ENCODE results near the gene FSIP2. TPM values are rescaled to one million over a fixed set of nuclear protein-coding genes. Genes with fewer than 3 reads are reported as not detected.

The FSIP2 gene
- total and polyA plus RNA-seq, 2 of the 8 experiments (the other 6 are each of a cell fraction or from before 2014, with no cell fraction given) = 0.47 to 1.4 TPM

DNA sequence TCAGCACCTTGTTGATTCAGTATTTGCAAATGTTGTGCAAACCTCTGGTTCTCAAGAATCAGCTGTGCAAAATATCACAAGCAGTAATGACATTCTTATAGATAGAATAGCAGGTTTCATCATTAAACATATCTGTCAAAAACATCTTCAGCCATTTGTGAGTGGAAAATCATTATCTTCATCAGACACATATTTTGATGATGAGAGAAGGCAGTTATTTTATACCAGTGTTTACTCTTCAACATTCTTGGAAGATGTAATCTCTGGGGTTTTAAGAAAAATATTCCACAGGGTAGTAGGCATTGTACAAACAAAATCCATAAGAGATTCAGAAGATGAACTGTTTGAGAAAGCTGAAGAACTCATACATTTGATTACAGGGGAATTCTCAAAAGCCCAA is 64.3 kb downstream of the FSIP2 start (continued):
- TF ChIP-seq, protein P1, sequence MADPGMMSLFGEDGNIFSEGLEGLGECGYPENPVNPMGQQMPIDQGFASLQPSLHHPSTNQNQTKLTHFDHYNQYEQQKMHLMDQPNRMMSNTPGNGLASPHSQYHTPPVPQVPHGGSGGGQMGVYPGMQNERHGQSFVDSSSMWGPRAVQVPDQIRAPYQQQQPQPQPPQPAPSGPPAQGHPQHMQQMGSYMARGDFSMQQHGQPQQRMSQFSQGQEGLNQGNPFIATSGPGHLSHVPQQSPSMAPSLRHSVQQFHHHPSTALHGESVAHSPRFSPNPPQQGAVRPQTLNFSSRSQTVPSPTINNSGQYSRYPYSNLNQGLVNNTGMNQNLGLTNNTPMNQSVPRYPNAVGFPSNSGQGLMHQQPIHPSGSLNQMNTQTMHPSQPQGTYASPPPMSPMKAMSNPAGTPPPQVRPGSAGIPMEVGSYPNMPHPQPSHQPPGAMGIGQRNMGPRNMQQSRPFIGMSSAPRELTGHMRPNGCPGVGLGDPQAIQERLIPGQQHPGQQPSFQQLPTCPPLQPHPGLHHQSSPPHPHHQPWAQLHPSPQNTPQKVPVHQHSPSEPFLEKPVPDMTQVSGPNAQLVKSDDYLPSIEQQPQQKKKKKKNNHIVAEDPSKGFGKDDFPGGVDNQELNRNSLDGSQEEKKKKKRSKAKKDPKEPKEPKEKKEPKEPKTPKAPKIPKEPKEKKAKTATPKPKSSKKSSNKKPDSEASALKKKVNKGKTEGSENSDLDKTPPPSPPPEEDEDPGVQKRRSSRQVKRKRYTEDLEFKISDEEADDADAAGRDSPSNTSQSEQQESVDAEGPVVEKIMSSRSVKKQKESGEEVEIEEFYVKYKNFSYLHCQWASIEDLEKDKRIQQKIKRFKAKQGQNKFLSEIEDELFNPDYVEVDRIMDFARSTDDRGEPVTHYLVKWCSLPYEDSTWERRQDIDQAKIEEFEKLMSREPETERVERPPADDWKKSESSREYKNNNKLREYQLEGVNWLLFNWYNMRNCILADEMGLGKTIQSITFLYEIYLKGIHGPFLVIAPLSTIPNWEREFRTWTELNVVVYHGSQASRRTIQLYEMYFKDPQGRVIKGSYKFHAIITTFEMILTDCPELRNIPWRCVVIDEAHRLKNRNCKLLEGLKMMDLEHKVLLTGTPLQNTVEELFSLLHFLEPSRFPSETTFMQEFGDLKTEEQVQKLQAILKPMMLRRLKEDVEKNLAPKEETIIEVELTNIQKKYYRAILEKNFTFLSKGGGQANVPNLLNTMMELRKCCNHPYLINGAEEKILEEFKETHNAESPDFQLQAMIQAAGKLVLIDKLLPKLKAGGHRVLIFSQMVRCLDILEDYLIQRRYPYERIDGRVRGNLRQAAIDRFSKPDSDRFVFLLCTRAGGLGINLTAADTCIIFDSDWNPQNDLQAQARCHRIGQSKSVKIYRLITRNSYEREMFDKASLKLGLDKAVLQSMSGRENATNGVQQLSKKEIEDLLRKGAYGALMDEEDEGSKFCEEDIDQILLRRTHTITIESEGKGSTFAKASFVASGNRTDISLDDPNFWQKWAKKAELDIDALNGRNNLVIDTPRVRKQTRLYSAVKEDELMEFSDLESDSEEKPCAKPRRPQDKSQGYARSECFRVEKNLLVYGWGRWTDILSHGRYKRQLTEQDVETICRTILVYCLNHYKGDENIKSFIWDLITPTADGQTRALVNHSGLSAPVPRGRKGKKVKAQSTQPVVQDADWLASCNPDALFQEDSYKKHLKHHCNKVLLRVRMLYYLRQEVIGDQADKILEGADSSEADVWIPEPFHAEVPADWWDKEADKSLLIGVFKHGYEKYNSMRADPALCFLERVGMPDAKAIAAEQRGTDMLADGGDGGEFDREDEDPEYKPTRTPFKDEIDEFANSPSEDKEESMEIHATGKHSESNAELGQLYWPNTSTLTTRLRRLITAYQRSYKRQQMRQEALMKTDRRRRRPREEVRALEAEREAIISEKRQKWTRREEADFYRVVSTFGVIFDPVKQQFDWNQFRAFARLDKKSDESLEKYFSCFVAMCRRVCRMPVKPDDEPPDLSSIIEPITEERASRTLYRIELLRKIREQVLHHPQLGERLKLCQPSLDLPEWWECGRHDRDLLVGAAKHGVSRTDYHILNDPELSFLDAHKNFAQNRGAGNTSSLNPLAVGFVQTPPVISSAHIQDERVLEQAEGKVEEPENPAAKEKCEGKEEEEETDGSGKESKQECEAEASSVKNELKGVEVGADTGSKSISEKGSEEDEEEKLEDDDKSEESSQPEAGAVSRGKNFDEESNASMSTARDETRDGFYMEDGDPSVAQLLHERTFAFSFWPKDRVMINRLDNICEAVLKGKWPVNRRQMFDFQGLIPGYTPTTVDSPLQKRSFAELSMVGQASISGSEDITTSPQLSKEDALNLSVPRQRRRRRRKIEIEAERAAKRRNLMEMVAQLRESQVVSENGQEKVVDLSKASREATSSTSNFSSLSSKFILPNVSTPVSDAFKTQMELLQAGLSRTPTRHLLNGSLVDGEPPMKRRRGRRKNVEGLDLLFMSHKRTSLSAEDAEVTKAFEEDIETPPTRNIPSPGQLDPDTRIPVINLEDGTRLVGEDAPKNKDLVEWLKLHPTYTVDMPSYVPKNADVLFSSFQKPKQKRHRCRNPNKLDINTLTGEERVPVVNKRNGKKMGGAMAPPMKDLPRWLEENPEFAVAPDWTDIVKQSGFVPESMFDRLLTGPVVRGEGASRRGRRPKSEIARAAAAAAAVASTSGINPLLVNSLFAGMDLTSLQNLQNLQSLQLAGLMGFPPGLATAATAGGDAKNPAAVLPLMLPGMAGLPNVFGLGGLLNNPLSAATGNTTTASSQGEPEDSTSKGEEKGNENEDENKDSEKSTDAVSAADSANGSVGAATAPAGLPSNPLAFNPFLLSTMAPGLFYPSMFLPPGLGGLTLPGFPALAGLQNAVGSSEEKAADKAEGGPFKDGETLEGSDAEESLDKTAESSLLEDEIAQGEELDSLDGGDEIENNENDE (IDR thresholded peaks at IDR 0.05; ENCODE audit: insufficient replicate concordance, low read length) = no peak
- no peak for TF ChIP-seq BACH1 (IDR thresholded peaks at IDR 0.05; ENCODE audit: low read length)
- no peak for TF ChIP-seq SP1 (IDR thresholded peaks at IDR 0.05; ENCODE audit: low read depth, low read length)
- TF ChIP-seq JUN (IDR thresholded peaks at IDR 0.05; ENCODE audit: low read depth, low read length) = no peak
- no peak for TF ChIP-seq RAD21 (IDR thresholded peaks at IDR 0.05 in 1 of 2, conservative IDR thresholded peaks at IDR 0.05 in 1 of 2; ENCODE audit: low read depth in 2 of 2, low read length in 2 of 2)

All from H1 (cell line).